ENCODE data around the gene PGLYRP1. TPM values are rescaled to one million over a fixed set of nuclear protein-coding genes. Genes with fewer than 3 reads are reported as not detected.

The PGLYRP1 gene
- total RNA-seq, 1 donor from 2014 or later, result not detected

GRCh38 chr19:46006411-46006810, 16.4 kb downstream of the PGLYRP1 start:
- no peak for DNase-seq (ENCODE audit: extremely low read depth, low read depth, low spot score)

- DNase-seq (ENCODE audit: extremely low read depth, low read depth, low spot score), result no peak
Observed at GRCh38 chr19:46002678-46003275, 20.1 kb downstream of the PGLYRP1 start.

DNA sequence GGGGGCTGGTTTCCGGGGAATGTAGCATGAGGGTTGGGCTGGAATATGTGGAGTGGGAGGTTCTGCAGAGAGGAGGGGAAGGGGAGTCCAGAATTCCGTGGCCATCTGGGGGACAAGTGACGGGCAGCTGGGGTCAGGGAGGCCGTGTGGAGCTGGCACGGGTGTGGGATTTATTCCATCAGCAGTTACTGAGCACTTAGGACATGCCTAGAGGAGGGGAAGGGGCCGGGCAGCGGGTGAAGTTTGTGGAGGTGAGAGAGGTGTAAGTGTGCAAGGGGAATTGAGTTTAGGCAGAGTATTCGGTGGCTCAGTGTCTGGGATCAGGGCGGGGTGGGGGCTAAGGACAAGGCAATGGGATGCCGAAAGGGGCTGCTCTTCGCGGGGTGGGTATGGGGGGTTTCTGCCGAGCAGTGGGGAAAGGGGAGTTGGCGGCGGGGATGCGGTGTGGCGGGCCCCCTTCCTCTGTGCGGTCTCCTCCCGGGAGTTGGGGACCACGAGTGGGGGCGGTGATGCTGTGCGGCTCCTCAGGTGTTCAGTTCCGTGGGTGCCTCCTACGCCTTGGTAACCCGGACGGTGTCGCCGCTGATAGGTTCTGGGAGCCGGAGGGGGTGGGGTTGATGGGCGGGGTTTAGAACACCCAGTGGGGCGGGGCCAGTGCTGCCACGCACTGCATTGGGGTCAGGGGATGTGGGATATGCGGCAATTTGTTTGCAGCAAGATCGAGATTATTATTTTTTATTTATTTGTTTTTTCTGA, 22.2 kb downstream of the PGLYRP1 start:
- no peak for DNase-seq (ENCODE audit: extremely low read depth, low read depth, low spot score)

DNA sequence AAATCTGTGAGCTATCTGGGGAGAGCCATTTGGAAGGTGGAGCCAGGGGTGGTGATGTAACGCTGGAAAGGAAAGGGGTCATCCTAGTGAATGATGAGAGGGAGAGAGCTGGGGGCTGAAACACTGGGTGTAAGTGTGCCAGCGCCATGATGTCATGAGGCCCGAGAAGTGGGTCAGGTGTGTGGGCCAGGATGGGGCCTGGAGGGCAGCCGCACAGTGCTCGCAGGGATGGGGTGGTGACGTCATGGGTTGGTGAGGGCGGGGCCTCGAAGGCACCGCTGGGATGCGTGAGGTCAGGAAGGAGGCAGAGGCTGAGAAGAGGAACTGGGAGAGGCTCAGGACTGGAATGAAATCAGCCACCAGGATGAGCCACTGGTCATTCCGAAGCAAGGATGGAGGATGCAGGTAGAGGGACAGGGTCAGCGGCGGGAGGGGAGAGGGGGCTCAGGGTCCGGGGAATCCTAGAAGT, 23.2 kb downstream of the PGLYRP1 start:
- no peak for DNase-seq (ENCODE audit: extremely low read depth, low read depth, low spot score)

DNA sequence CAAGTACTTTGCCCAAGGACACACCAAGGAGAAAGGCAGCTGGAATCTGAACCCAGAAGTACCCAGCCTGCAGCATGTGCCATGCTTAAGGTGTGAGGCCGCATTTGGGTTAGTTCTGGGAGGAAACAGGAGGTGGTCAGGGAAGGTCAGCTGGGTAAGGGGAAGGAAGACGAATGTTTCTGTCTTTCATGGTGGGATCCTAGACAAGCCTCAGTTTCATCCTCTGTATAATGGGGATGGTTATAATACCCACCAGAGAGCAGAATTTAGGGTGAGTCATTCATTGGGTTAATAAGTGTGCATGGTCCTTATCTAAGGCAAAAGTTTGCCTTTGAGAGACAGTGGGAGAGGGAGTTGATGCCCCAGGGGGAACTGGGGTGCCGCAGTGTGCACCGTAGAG, 24.0 kb downstream of the PGLYRP1 start:
- DNase-seq (ENCODE audit: extremely low read depth, low read depth, low spot score), result no peak

GRCh38 chr19:45996933-45997332, 25.9 kb downstream of the PGLYRP1 start:
- DNase-seq (ENCODE audit: extremely low read depth, low read depth, low spot score), result no peak

- DNase-seq (ENCODE audit: extremely low read depth, low read depth, low spot score), result no peak
Observed at GRCh38 chr19:45995715-45996385, 27.0 kb downstream of the PGLYRP1 start.

GRCh38 chr19:45994998-45995714, 27.7 kb downstream of the PGLYRP1 start, which contains the start of gene CCDC61:
Gene CCDC61, plus strand, starts transcription at chr19:45995467. Its CDS starts 7,552 bp downstream, at chr19:46003019.
- peak; percentile 100 for DNase-seq (ENCODE audit: extremely low read depth, low read depth, low spot score)

DNA sequence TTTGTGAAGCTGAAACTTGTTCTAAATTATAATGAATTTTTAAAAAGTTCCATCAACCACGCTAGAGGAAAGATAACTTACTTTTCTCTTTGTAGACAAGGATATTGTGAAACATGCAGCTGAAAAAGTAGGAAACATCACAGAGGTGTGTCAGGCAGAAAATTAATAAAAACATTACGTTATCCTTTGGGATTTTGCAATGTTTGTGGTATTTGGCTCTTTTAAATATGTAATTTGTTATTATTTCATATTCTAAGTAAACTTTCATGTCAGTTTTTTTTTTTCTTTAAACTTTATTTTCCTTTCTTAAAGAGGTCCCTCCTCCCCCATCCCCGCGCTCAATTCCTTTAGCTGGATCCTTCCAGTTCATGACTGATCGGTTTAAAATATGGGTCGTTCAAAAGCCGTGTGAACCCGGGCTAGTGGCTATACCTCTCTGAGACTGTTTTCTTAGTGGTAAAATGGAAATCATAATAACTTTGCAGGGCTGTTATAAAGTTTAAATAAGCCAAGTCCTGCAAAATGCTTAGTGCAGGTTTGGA, 28.3 kb downstream of the PGLYRP1 start:
- DNase-seq (ENCODE audit: extremely low read depth, low read depth, low spot score), result no peak

DNA sequence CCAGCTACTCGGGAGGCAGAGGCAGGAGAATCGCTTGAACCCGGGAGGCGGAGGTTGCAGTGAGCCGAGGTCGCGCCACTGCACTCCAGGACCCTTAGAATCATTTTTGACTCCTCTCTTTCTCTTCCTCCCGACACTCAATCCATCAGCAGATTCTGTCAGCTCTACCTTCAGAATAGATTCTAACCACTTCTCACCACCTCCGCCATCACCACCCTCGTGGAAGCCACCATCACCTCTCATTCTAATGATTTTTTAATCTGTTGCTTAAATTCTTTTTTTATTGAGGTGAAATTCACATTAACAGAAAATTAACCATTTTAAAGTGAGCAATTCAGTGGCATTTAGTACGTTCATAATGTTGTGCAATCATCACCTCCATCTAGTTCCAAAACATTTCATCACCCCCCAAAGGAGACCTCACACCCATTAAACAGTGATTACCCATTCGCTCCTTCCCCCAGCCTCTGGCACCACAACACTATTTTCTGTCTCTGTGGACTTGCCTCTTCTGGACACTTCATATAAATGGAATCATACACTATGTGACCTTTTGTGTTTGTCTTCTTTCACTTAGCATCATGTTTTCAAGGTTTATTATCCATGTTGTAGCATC, 32.6 kb downstream of the PGLYRP1 start:
- no peak for DNase-seq (ENCODE audit: extremely low read depth, low read depth, low spot score)

- DNase-seq (ENCODE audit: extremely low read depth, low read depth, low spot score), result no peak
Observed at GRCh38 chr19:45985321-45985720, 37.5 kb downstream of the PGLYRP1 start.

- no peak for DNase-seq (ENCODE audit: extremely low read depth, low read depth, low spot score)
Observed at GRCh38 chr19:45981350-45981749, 41.5 kb downstream of the PGLYRP1 start.

- no peak for DNase-seq (ENCODE audit: extremely low read depth, low read depth, low spot score)
Observed at GRCh38 chr19:45978156-45978555, 44.7 kb downstream of the PGLYRP1 start.

DNA sequence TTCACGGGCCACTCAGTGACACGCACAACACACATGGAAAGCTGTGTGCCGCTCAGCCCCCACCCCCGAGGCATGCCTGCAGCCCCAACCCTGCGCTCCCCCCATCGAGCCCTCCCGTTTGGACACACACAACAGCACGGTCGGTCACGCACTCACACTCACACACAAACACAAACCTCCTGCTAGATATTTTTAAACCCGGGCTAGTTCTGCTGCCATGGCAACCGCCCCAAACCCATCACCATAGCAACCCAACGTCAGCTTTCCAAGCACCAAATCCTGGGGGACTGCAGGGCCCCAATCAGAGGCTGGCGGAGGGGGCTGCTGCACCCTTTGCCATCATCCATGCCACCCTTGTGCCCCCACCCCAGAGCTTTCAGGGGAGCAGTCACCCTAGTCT, 46.7 kb downstream of the PGLYRP1 start:
- no peak for DNase-seq (ENCODE audit: extremely low read depth, low read depth, low spot score)

- no peak for DNase-seq (ENCODE audit: extremely low read depth, low read depth, low spot score)
Observed at GRCh38 chr19:45975306-45976070, 47.4 kb downstream of the PGLYRP1 start.

GRCh38 chr19:45973553-45974338, 49.1 kb downstream of the PGLYRP1 start, which contains the start of gene NOVA2:
Gene NOVA2, minus strand, starts transcription at chr19:45973865. Its CDS starts 514 bp downstream, at chr19:45973351.
- DNase-seq (ENCODE audit: extremely low read depth, low read depth, low spot score), result no peak

GRCh38 chr19:45972947-45973540, 49.8 kb downstream of the PGLYRP1 start:
- DNase-seq (ENCODE audit: extremely low read depth, low read depth, low spot score), result no peak
